Lower leg skin (tissue), 4 donors: ENCODE measurements around the gene THRSP. TPM values are rescaled to one million over a fixed set of nuclear protein-coding genes. Genes with fewer than 3 reads are reported as not detected.

ENCODE experiments used
- DNase-seq, 2 donors: peaks; one replicate each; pipeline ENCODE4 v3.0.0-alpha.2; 2019; ENCODE audit warnings: low spot score in 2 of 2
- H3K4me3 ChIP-seq: fragments of 200-600 bp; sonication (generic); 2 replicates; pipeline ENCODE4 v1.5.1; 2017; ENCODE audit warnings: mild to moderate bottlenecking, low read depth; ENCODE audit not compliant: poor library complexity, severe bottlenecking
- CTCF ChIP-seq, 3 donors: fragments of 450-650 bp; IDR thresholded peaks; one replicate each; pipeline ENCODE4 v1.5.1; 2016; ENCODE audit warnings: antibody characterized with exemption in 3 of 3, mild to moderate bottlenecking in 3 of 3, moderate library complexity in 2 of 3
- POLR2A ChIP-seq, 2 donors: fragments of 450-650 bp; IDR thresholded peaks; one replicate each; pipeline ENCODE4 v1.6.1; 2016 to 2017; ENCODE audit warnings: antibody characterized with exemption in 2 of 2, mild to moderate bottlenecking in 1 of 2, moderate library complexity in 1 of 2
- WGBS, 2 donors: methylation state at CpG; one replicate each; pipeline ENCODE4 v1.1.5; 2018; 5-methylcytosine and 5-hydroxymethylcytosine counted together
- intact Hi-C: fragments of 100-400 bp; cut with DNase I; formaldehyde crosslinking; loops from one replicate; pipeline ENCODE4 v1.15.0; 2023; ENCODE audit warnings: low total_unique reads
- total RNA-seq, 4 donors: library from RNA; depleted of rRNA; stranded (reverse); fragments of >200 nt; gene quantifications; one replicate each; pipeline ENCODE4 v1.1.0, GENCODE V29; 2016

The THRSP gene
- total RNA-seq, 4 donors from 2014 or later: 0.30 to 115 (median 39.2) TPM

GRCh38 chr11:78099666-78100065 is 36.0 kb downstream of the THRSP start:
- no peak overlapping the region for H3K4me3 ChIP-seq
- WGBS, 2 donors: 66 to 72% methylated on average over 4 of the region's 4 CpGs
- intact Hi-C loops: no loop called here
- TF ChIP-seq POLR2A (IDR thresholded peaks at IDR 0.05): no peak
- TF ChIP-seq CTCF (IDR thresholded peaks at IDR 0.05): no peak
- DNase-seq: no peak

GRCh38 chr11:78100261-78100660 is 36.6 kb downstream of the THRSP start:
- no peak for TF ChIP-seq POLR2A (IDR thresholded peaks at IDR 0.05)
- no peak for TF ChIP-seq CTCF (IDR thresholded peaks at IDR 0.05)
- DNase-seq: no peak
- no peak overlapping the region for H3K4me3 ChIP-seq

GRCh38 chr11:78100676-78101472 is 37.2 kb downstream of the THRSP start:
- H3K4me3 ChIP-seq: no peak overlapping the region
- no peak for DNase-seq
- TF ChIP-seq POLR2A (IDR thresholded peaks at IDR 0.05) (no peak), CTCF (IDR thresholded peaks at IDR 0.05) (no peak)
- WGBS, 2 donors: 79 to 83% methylated on average over 2 of the region's 2 CpGs
- intact Hi-C loops: no loop called here

More at GRCh38 chr11:78100261-78100660, 36.6 kb downstream of the THRSP start:
- intact Hi-C loops: no loop called here
- 72 to 82% methylated on average over 5 of the region's 5 CpGs for WGBS, 2 donors

- DNase-seq: no peak
- intact Hi-C loops: no loop called here
- TF ChIP-seq POLR2A (IDR thresholded peaks at IDR 0.05) (no peak), CTCF (IDR thresholded peaks at IDR 0.05) (no peak)
- H3K4me3 ChIP-seq: no peak overlapping the region
- 71 to 81% methylated on average over 3 of the region's 3 CpGs for WGBS, 2 donors
Observed at GRCh38 chr11:78109081-78110015, 45.7 kb downstream of the THRSP start.

- intact Hi-C loops: no loop called here
- WGBS, 2 donors: 86 to 89% methylated on average over 5 of the region's 5 CpGs
- no peak for TF ChIP-seq POLR2A (IDR thresholded peaks at IDR 0.05)
- H3K4me3 ChIP-seq: no peak overlapping the region
- no peak for DNase-seq
Observed at GRCh38 chr11:78110351-78110750, 46.7 kb downstream of the THRSP start.

GRCh38 chr11:78110830-78111229 is 47.2 kb downstream of the THRSP start:
- TF ChIP-seq CTCF (IDR thresholded peaks at IDR 0.05) (no peak), POLR2A (IDR thresholded peaks at IDR 0.05) (no peak)
- DNase-seq: no peak
- intact Hi-C loops: no loop called here
- H3K4me3 ChIP-seq: no peak overlapping the region
- WGBS, 2 donors: 95 to 97% methylated on average over 2 of the region's 2 CpGs
